GM12875 (cell line): ENCODE measurements around the gene DYDC1.
"Not testable (repeated sequence)": the region's sequence is repeated elsewhere in the genome, so short reads cannot be mapped to it uniquely, and the experiment has no call there.

ENCODE experiments used
- H3K4me3 ChIP-seq: one replicate; pipeline ENCODE4 v1.5.1; 2011; ENCODE audit warnings: low read depth, low read length, control low read depth
- CTCF ChIP-seq: IDR thresholded peaks from 2 replicates; pipeline ENCODE4 v1.5.1; 2011; ENCODE audit warnings: low read depth, mild to moderate bottlenecking, control low read depth, inconsistent platforms, low read length, moderate library complexity, borderline replicate concordance; ENCODE audit not compliant: insufficient read depth

The DYDC1 gene

GRCh38 chr10:80371467-80371866, 14.9 kb upstream of the DYDC1 start:
- H3K4me3 ChIP-seq = no peak overlapping the region
- no peak for TF ChIP-seq CTCF

DNA sequence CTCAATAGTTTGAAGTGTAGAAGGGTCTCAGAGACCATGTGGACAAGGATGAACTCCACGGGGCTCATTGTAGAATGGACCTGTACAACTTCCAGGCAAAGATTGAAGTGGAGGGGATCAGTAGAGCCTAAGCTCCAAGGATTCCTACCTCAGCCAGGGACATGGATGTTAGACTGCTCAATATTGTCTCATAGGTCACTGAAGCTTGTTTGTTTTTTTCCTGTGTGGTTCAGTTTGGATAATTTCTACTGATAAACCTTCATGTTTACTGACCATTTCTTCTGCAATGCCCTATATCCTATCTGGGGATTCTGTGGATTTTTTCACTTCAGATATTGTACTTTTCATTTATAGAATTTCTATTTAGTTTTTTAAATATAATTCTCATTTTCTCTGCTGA, 9.0 kb upstream of the DYDC1 start:
- no peak overlapping the region for H3K4me3 ChIP-seq
- TF ChIP-seq CTCF = no peak

GRCh38 chr10:80359644-80360043, 3.1 kb upstream of the DYDC1 start:
- no peak for TF ChIP-seq CTCF
- H3K4me3 ChIP-seq = no peak overlapping the region

- not testable (repeated sequence) for H3K4me3 ChIP-seq
These were observed 2.4 kb upstream of the DYDC1 start for GRCh38 chr10:80358925-80359324.

DNA sequence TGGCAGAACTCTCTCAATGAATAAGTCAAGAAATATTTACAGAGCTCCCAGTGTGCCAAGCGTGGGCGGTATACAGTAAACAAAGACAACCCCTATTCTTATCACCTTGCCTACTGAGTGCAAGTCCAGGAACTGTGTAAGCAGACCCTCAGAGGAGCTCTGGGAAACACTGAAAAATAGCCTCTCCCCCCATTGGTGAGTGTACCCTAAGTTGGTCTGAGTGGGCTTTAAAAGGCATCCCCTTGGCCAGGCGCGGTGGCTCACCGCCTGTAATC, 1.2 kb upstream of the DYDC1 start:
- TF ChIP-seq CTCF = no peak
- H3K4me3 ChIP-seq = no peak overlapping the region

GRCh38 chr10:80356989-80357850, 665 bp upstream of the DYDC1 start:
- TF ChIP-seq CTCF = no peak
- H3K4me3 ChIP-seq = no peak overlapping the region

DNA sequence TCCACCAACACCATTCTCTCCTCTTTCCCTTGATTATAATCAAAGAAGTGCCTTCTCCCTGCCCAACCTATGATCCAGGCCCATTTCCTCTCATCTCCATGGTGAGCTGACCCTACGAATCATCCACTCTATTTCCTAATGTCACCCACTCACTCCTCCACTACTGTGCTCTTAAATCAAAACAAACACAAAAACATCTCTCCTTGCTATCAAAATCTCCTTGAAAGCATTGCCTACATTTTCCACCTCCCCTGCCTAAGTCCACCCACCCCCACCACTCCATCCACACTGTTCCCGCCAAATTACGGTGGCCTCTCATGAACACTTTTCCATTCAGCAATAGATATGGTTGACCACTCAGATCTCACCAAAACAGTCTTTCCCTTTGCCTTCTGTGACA, 5.3 kb downstream of the DYDC1 start:
- no peak for TF ChIP-seq CTCF
- H3K4me3 ChIP-seq = no peak overlapping the region

GRCh38 chr10:80350251-80350650, 6.3 kb downstream of the DYDC1 start:
- TF ChIP-seq CTCF = no peak
- no peak overlapping the region for H3K4me3 ChIP-seq
